CD4-positive, alpha-beta memory T cell (primary cell): ENCODE results near the gene PSMA4. TPM values are rescaled to one million over a fixed set of nuclear protein-coding genes. Genes with fewer than 3 reads are reported as not detected.

ENCODE experiments used
- CTCF ChIA-PET: fragments of 350-600 bp; sonication (Branson Sonifier 250); formaldehyde crosslinking; loops from one replicate; lab custom pipeline; 2021; ENCODE audit warnings: inconsistent platforms; ENCODE audit not compliant: partially characterized antibody; lab: Charles Lee
- POLR2A ChIA-PET: fragments of 350-600 bp; sonication (Branson Sonifier 250); formaldehyde crosslinking; loops from one replicate; lab custom pipeline; 2021; ENCODE audit not compliant: partially characterized antibody; lab: Charles Lee
- DNase-seq, 5 donors: peaks; one replicate each; pipeline versions ENCODE4 v3.0.0 to v3.0.0-alpha.2; 2020 to 2022; ENCODE audit warnings: mixed read lengths in 1 of 5
- H3K27ac ChIP-seq: one replicate; pipeline ENCODE4 v1.7.0; 2013; ENCODE audit warnings: low read depth, low read length
- H3K27me3 ChIP-seq: 2 replicates; pipeline ENCODE4 v1.7.0; 2013; ENCODE audit warnings: mild to moderate bottlenecking, low read length, moderate library complexity; ENCODE audit not compliant: insufficient read depth
- H3K36me3 ChIP-seq: 2 replicates; pipeline ENCODE4 v1.7.0; 2013; ENCODE audit warnings: mild to moderate bottlenecking, low read length, moderate library complexity; ENCODE audit not compliant: insufficient read depth
- H3K4me1 ChIP-seq: 2 replicates; pipeline ENCODE4 v1.7.0; 2013; ENCODE audit warnings: mild to moderate bottlenecking, low read length, moderate library complexity; ENCODE audit not compliant: insufficient read depth
- H3K4me3 ChIP-seq, 2 donors: one replicate each; pipeline ENCODE4 v1.7.0; 2013; ENCODE audit warnings: low read length in 2 of 2, mild to moderate bottlenecking in 1 of 2
- H3K9me3 ChIP-seq, 2 donors: one replicate each; pipeline ENCODE4 v1.7.0; 2013; ENCODE audit warnings: low read length in 2 of 2, control low read depth in 1 of 2; ENCODE audit not compliant: control insufficient read depth in 1 of 2
- H3K27ac Mint-ChIP-seq, 7 donors: one replicate each; pipeline ENCODE4 v1.8.0; 2020 to 2021; ENCODE audit warnings: mixed read lengths in 7 of 7, mild to moderate bottlenecking in 6 of 7, inconsistent platforms in 3 of 7, moderate library complexity in 3 of 7
- H3K27me3 Mint-ChIP-seq, 2 donors: one replicate each; pipeline ENCODE4 v1.8.0; 2020 to 2021; ENCODE audit warnings: mixed read lengths in 2 of 2
- H3K36me3 Mint-ChIP-seq, 2 donors: one replicate each; pipeline ENCODE4 v1.8.0; 2020 to 2021; ENCODE audit warnings: mixed read lengths in 2 of 2, inconsistent platforms in 1 of 2, mild to moderate bottlenecking in 1 of 2
- H3K4me1 Mint-ChIP-seq, 4 donors: one replicate each; pipeline ENCODE4 v1.8.0; 2020 to 2021; ENCODE audit warnings: mixed read lengths in 4 of 4, mild to moderate bottlenecking in 1 of 4
- H3K4me3 Mint-ChIP-seq, 8 donors: one replicate each; pipeline ENCODE4 v1.8.0; 2020 to 2021; ENCODE audit warnings: mixed read lengths in 8 of 8, mild to moderate bottlenecking in 7 of 8, moderate library complexity in 6 of 8, inconsistent platforms in 3 of 8
- H3K9me3 Mint-ChIP-seq, 8 donors: one replicate each; pipeline ENCODE4 v1.8.0; 2020 to 2021; ENCODE audit warnings: mixed read lengths in 8 of 8, mild to moderate bottlenecking in 5 of 8, inconsistent platforms in 3 of 8, moderate library complexity in 1 of 8
- intact Hi-C: fragments of 100-400 bp; cut with micrococcal nuclease; formaldehyde crosslinking; loops from one replicate; pipeline ENCODE4 v1.15.1; 2023
- polyA plus RNA-seq, 2 donors: library from polyadenylated mRNA; unstranded; fragments of 300-500 nt; fragmentation: Illumina TruSeq; gene quantifications; one replicate each; pipeline ENCODE4 v1.2.3, GENCODE V29; 2021
- total RNA-seq, 2 experiments: library from RNA; stranded (reverse); gene quantifications; one replicate each; pipeline ENCODE4 v1.2.3, GENCODE V29; 2021

Gene PSMA4
- total and polyA plus RNA-seq, 4 experiments from 2014 or later = 89.8 to 279 (median 151) TPM

- Mint-ChIP-seq H3K4me1 (no peaks in the 10 kb centered on the region), H3K27ac (no peak overlapping the region), H3K36me3 (no peaks in the 10 kb centered on the region), H3K4me3 (no peak overlapping the region), H3K9me3 (no peaks in the 10 kb centered on the region), H3K27me3 (no peaks in the 10 kb centered on the region)
- POLR2A ChIA-PET = no interaction called here
- H3K36me3 ChIP-seq = no peaks in the 10 kb centered on the region
- no peaks in the 10 kb centered on the region for H3K9me3 ChIP-seq
- CTCF ChIA-PET = interaction anchor here (0.7 kb wide), 1 partner anchor 609 kb away, joined by 3 read pairs; no protein-coding TSS in a partner anchor
- no peak overlapping the region for H3K4me3 ChIP-seq
- intact Hi-C loops = no loop called here
- H3K4me1 ChIP-seq = no peaks in the 10 kb centered on the region
- no peak for DNase-seq
- H3K27ac ChIP-seq = no peak overlapping the region
- H3K27me3 ChIP-seq = no peaks in the 10 kb centered on the region
Observed at GRCh38 chr15:78573416-78573815, 33.2 kb downstream of the PSMA4 start.

GRCh38 chr15:78574944-78575343, 34.7 kb downstream of the PSMA4 start:
- no peak overlapping the region for H3K4me3 ChIP-seq
- H3K27me3 ChIP-seq = no peaks in the 10 kb centered on the region
- POLR2A ChIA-PET = no interaction called here
- intact Hi-C loops = no loop called here
- H3K4me3 Mint-ChIP-seq = no peak overlapping the region
- no peak overlapping the region for H3K27ac Mint-ChIP-seq
- no peaks in the 10 kb centered on the region for H3K36me3 Mint-ChIP-seq
- CTCF ChIA-PET = no interaction called here
- H3K36me3 ChIP-seq = no peaks in the 10 kb centered on the region
- no peaks in the 10 kb centered on the region for H3K4me1 ChIP-seq
- no peaks in the 10 kb centered on the region for H3K4me1 Mint-ChIP-seq
- H3K27ac ChIP-seq = no peak overlapping the region
- H3K9me3 ChIP-seq = no peaks in the 10 kb centered on the region
- no peak for DNase-seq
- H3K27me3 Mint-ChIP-seq = peaks cover 2% of the 10 kb centered on the region in 2 donors
- H3K9me3 Mint-ChIP-seq = no peaks in the 10 kb centered on the region

GRCh38 chr15:78597583-78597982, 57.3 kb downstream of the PSMA4 start:
- H3K27ac ChIP-seq = no peak overlapping the region
- Mint-ChIP-seq H3K36me3 (no peaks in the 10 kb centered on the region), H3K27me3 (peaks cover 0 to 8% of the 10 kb centered on the region in 2 donors), H3K27ac (no peak overlapping the region), H3K4me1 (no peaks in the 10 kb centered on the region), H3K9me3 (no peaks in the 10 kb centered on the region), H3K4me3 (no peak overlapping the region)
- ChIA-PET POLR2A (no interaction called here), CTCF (no interaction called here)
- no peaks in the 10 kb centered on the region for H3K4me1 ChIP-seq
- H3K36me3 ChIP-seq = no peaks in the 10 kb centered on the region
- no peak overlapping the region for H3K4me3 ChIP-seq
- intact Hi-C loops = no loop called here
- no peak for DNase-seq
- H3K9me3 ChIP-seq = no peaks in the 10 kb centered on the region
- no peaks in the 10 kb centered on the region for H3K27me3 ChIP-seq

- no peak for DNase-seq
- H3K27me3 ChIP-seq = no peaks in the 10 kb centered on the region
- Mint-ChIP-seq H3K9me3 (no peaks in the 10 kb centered on the region), H3K36me3 (no peaks in the 10 kb centered on the region), H3K4me3 (no peak overlapping the region), H3K27ac (no peak overlapping the region), H3K27me3 (peaks cover 3 to 11% of the 10 kb centered on the region in 2 donors), H3K4me1 (no peaks in the 10 kb centered on the region)
- no peak overlapping the region for H3K27ac ChIP-seq
- H3K36me3 ChIP-seq = no peaks in the 10 kb centered on the region
- POLR2A ChIA-PET = no interaction called here
- H3K4me3 ChIP-seq = no peak overlapping the region
- CTCF ChIA-PET = no interaction called here
- H3K4me1 ChIP-seq = no peaks in the 10 kb centered on the region
- H3K9me3 ChIP-seq = no peaks in the 10 kb centered on the region
- intact Hi-C loops = no loop called here
Observed at GRCh38 chr15:78598348-78598747, 58.1 kb downstream of the PSMA4 start.

- H3K4me3 ChIP-seq = no peak overlapping the region
- ChIA-PET POLR2A (no interaction called here), CTCF (no interaction called here)
- H3K4me1 ChIP-seq = no peaks in the 10 kb centered on the region
- H3K27me3 ChIP-seq = no peaks in the 10 kb centered on the region
- no peaks in the 10 kb centered on the region for H3K36me3 ChIP-seq
- intact Hi-C loops = no loop called here
- Mint-ChIP-seq H3K27me3 (peaks cover 11 to 12% of the 10 kb centered on the region in 2 donors), H3K4me1 (no peaks in the 10 kb centered on the region), H3K27ac (no peak overlapping the region), H3K4me3 (no peak overlapping the region), H3K36me3 (no peaks in the 10 kb centered on the region), H3K9me3 (no peaks in the 10 kb centered on the region)
- DNase-seq = no peak
- H3K9me3 ChIP-seq = no peaks in the 10 kb centered on the region
- H3K27ac ChIP-seq = no peak overlapping the region
Observed at GRCh38 chr15:78599189-78599588, 58.9 kb downstream of the PSMA4 start.

Other genes with a start within 250 kb of the PSMA4 start
- 10 to 100 TPM; 43.6 to 45.5 TPM for gene SKIC8, start 240.8 kb upstream of the PSMA4 start, total RNA-seq
- gene SKIC8, start 240.8 kb upstream of the PSMA4 start, polyA plus RNA-seq = 100 to 1,000 TPM in 1 of 2 donors, 10 to 100 TPM in 1; 77.7 to 145 TPM
- gene CRABP1, start 200.1 kb upstream of the PSMA4 start, total RNA-seq = not detected
- gene CRABP1, start 200.1 kb upstream of the PSMA4 start, polyA plus RNA-seq = not detected
- 10 to 100 TPM; 65.0 to 71.9 TPM for gene IREB2, start 102.2 kb upstream of the PSMA4 start, total RNA-seq
- 10 to 100 TPM in 1 of 2 donors, 1 to 10 TPM in 1; 7.6 to 19.5 TPM for gene IREB2, start 102.2 kb upstream of the PSMA4 start, polyA plus RNA-seq
- gene HYKK, start 32.9 kb upstream of the PSMA4 start, total RNA-seq = 1 to 10 TPM; 4.8 to 5.7 TPM
- 1 to 10 TPM; 1.8 to 5.4 TPM for gene HYKK, start 32.9 kb upstream of the PSMA4 start, polyA plus RNA-seq
- 1 to 10 TPM; 1.3 to 1.6 TPM for gene CHRNA5, start 25.1 kb downstream of the PSMA4 start, total RNA-seq
- gene CHRNA5, start 25.1 kb downstream of the PSMA4 start, polyA plus RNA-seq = under 1 TPM; 0.07 to 0.76 TPM
- gene CHRNA3, start 80.6 kb downstream of the PSMA4 start, total RNA-seq = not detected
- not detected for gene CHRNA3, start 80.6 kb downstream of the PSMA4 start, polyA plus RNA-seq
- gene CHRNB4, start 100.8 kb downstream of the PSMA4 start, total RNA-seq = not detected
- not detected for gene CHRNB4, start 100.8 kb downstream of the PSMA4 start, polyA plus RNA-seq